HFF-Myc (cell line): Measurements from ENCODE around the gene MOB4.

Experiments
- DNase-seq: peaks from one replicate; pipeline ENCODE4 v3.0.0-alpha.2; 2011; ENCODE audit warnings: low read depth; ENCODE audit errors: extremely low read depth
- H3K4me3 ChIP-seq: replicated peaks from 2 replicates; pipeline ENCODE4 v1.5.1; 2011; ENCODE audit warnings: low read depth, mild to moderate bottlenecking, control low read depth, low read length
- TF ChIP-seq, protein P1 (sequence below): IDR thresholded peaks from 2 replicates; pipeline ENCODE4 v1.5.1; 2012; ENCODE audit warnings: mild to moderate bottlenecking, low read depth, low read length, control low read depth; ENCODE audit errors: missing control alignments

The MOB4 gene

DNA sequence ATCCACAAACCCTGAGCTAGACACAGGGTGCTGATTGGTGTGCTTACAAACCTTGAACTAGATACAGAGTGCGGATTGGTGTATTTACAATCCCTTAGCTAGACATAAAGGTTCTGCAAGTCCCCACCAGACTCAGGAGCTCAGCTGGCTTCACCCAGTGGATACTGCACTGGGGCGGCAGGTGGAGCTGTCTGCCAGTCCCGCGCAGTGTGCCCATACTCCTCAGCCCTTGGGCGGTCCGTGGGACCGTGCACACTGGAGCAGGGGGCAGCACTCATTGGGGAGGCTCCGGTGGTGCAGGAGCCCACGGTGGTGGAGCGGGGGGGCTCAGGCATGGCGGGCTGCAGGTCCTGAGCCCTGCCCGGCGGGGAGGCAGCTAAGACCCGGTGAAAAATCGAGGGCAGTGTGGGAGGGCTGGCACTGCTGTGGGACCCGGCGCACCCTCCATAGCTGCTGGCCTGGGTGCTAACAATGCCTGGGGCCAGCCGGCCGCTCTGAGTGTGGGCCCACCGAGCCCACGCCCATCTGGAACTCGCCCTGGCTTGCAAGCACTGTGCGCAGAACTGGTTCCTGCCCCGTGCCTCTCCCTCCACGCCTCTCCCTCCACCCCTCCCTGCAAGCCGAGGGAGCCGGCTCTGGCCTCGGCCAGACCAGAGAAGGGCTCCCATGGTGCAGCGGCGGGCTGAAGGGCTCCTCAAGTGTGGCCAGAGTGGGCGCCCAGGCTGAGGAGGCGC, 75.6 kb downstream of the MOB4 start:
- H3K4me3 ChIP-seq: no peak overlapping the region
- DNase-seq: no peak
- TF ChIP-seq, protein P1, sequence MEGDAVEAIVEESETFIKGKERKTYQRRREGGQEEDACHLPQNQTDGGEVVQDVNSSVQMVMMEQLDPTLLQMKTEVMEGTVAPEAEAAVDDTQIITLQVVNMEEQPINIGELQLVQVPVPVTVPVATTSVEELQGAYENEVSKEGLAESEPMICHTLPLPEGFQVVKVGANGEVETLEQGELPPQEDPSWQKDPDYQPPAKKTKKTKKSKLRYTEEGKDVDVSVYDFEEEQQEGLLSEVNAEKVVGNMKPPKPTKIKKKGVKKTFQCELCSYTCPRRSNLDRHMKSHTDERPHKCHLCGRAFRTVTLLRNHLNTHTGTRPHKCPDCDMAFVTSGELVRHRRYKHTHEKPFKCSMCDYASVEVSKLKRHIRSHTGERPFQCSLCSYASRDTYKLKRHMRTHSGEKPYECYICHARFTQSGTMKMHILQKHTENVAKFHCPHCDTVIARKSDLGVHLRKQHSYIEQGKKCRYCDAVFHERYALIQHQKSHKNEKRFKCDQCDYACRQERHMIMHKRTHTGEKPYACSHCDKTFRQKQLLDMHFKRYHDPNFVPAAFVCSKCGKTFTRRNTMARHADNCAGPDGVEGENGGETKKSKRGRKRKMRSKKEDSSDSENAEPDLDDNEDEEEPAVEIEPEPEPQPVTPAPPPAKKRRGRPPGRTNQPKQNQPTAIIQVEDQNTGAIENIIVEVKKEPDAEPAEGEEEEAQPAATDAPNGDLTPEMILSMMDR: no peak

DNA sequence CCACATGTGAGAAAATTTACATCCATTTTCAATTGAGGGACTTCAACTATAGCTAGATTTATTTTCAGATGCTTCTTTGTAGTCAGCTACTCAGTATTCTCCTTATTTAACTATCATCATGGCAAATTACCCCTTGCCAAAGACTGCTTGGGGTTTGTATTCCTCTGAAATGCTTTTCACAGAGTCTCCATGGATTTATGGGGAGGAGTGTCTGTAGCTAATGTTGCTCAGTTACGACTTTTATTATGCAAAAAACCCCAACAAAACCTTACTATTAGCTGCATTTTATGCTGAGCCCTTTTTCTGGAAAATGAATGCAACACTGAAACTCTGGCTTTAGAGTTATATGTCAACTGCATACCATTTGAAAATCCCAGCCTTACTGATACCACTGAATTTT, 80.9 kb downstream of the MOB4 start:
- no peak overlapping the region for H3K4me3 ChIP-seq
- no peak for DNase-seq
- TF ChIP-seq, protein P1: no peak

DNA sequence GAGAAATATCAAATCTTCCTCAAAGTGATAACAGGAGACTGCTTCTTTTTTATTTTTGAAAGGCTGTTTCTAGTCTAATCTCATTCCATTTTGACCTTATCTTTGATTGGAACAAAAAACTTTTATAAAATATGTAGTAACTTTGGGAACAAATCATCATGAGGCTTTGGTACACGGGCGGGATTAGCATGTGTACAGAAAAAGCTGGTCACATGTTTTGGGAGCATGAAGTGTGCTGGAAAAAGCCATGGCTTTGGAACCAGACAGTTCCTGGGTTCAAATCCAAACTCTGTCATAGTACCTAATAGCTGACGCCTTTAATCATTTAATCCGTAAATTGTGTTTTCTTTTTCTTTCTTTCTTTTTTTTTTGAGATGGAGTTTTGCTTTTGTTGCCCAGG, 81.3 kb downstream of the MOB4 start:
- H3K4me3 ChIP-seq: no peak overlapping the region
- no peak for DNase-seq
- TF ChIP-seq, protein P1: no peak

DNA sequence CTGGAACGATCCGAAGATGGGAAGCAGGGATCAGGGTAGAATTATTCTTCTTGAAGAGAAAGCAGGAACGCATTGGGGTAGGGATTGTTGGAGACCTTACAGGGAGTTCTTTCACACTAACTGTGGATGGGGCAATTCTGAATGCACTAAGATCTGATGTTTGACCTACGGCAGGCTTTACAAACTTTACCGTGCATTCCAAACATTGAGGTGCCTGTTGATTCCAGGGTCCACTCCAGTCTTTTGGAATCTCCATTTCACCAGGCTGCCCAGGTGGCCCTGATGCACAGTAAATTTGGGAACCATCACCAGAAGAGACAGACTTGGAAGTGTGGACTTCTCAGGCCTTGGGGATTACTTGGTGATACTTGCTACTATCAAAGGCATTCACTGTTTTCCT, 82.6 kb downstream of the MOB4 start:
- TF ChIP-seq, protein P1: no peak
- DNase-seq: no peak
- H3K4me3 ChIP-seq: no peak overlapping the region

DNA sequence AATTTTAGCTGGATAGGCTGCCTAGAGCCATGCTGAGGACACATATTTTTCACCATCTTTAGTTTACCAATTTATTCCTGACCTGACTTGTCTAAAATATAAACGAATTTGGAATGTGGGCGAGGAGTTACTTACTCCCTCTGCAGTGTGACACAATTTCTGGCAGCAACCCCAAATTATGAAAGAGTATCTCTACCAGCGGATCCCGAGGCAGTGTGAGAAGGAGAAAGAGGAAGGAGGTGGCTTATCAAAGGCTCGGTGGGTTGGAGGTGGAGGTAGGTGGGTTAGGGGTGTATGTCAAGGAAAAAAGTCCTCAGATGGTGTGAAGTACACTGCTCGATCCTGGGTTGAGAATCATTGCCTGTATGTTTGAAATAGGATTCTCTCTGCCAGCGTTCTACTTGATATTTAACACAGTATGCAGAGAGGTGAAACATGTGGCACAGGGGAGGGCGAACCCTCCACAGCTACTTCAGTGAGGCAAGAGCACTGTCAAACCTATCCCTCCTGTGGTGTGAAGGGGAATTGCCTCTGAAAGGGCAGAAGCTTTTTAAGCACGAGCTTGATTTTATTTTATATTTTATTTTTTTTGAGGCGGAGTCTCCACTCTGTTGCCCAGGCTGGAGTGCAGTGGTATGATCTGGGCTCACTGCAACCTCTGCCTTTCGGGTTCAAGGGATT, 83.6 kb downstream of the MOB4 start:
- no peak overlapping the region for H3K4me3 ChIP-seq
- DNase-seq: peak; percentile 26
- TF ChIP-seq, protein P1: peak; percentile 33

- TF ChIP-seq, protein P1: no peak
- DNase-seq: no peak
Measured at GRCh38 chr2:197600306-197600705, 84.4 kb downstream of the MOB4 start.

More at GRCh38 chr2:197600306-197600705, 84.4 kb downstream of the MOB4 start:
- no peak overlapping the region for H3K4me3 ChIP-seq
